ENCODE measurements around the gene RGS11. TPM values are rescaled to one million over a fixed set of nuclear protein-coding genes. Genes with fewer than 3 reads are reported as not detected.

The RGS11 gene
- total RNA-seq, 1 experiment from 2014 or later, result 2.9 TPM

- no peak overlapping the region; a peak in 1 of 7 replicates for H3K27ac Mint-ChIP-seq
- no peak overlapping the region for H2BK12ac ChIP-seq (ENCODE audit: insufficient read length, low read depth, low read length)
- no peak overlapping the region for H3K4me2 ChIP-seq (ENCODE audit: insufficient read depth, insufficient read length, low read length)
Measured at GRCh38 chr16:314795-315299, 39.1 kb upstream of the RGS11 start.

More at GRCh38 chr16:314795-315299, 39.1 kb upstream of the RGS11 start:
- Histone ChIP-seq H3K14ac (ENCODE audit: insufficient read depth, low read length) (no peak overlapping the region), H3K79me2 (ENCODE audit: insufficient read depth, low read length) (peaks cover 3% of the 10 kb centered on the region; the same call in 1 of the 2 replicates), H3K9ac (ENCODE audit: extremely low read depth, insufficient read length, low read length) (no peak overlapping the region), H3K23ac (ENCODE audit: insufficient read length, low read depth, low read length) (no peak overlapping the region), H3T11ph (ENCODE audit: low read length) (no peak overlapping the region), H3K4ac (ENCODE audit: low read depth, low read length) (no peak overlapping the region), H3K23me2 (ENCODE audit: insufficient read length, low read depth, low read length, poor library complexity, severe bottlenecking) (no peaks in the 10 kb centered on the region), H4K91ac (ENCODE audit: insufficient read length, low read depth, low read length) (no peak overlapping the region), H3K27ac (ENCODE audit: insufficient read length, low read depth, low read length) (no peak overlapping the region), H3K4me1 (ENCODE audit: insufficient read depth, low read length) (no peaks in the 10 kb centered on the region; the same call in 1 of the 2 replicates), H2BK20ac (ENCODE audit: low read depth, low read length, poor library complexity, severe bottlenecking) (no peak overlapping the region), H3K79me1 (ENCODE audit: insufficient read depth, low read depth, low read length, poor library complexity, severe bottlenecking) (peaks cover 2% of the 10 kb centered on the region), H2BK15ac (ENCODE audit: low read depth, low read length) (no peak overlapping the region), H4K8ac (replicated peaks; ENCODE audit: insufficient read length, low read depth, low read length) (no peak overlapping the region), H3K27me3 (ENCODE audit: insufficient read depth, low read length) (no peaks in the 10 kb centered on the region), H2AFZ (ENCODE audit: low read length) (no peak overlapping the region), H4K20me1 (ENCODE audit: control insufficient read depth, insufficient read depth, insufficient read length) (no peaks in the 10 kb centered on the region), H2BK5ac (ENCODE audit: insufficient read length, low read length) (no peak overlapping the region), H3K9me3 (ENCODE audit: control insufficient read depth, low read depth, low read length) (no peaks in the 10 kb centered on the region), H2AK5ac (ENCODE audit: insufficient read length, low read length) (no peak overlapping the region), H3K18ac (ENCODE audit: insufficient read length, low read depth, low read length) (no peak overlapping the region), H3K56ac (ENCODE audit: insufficient read length, low read depth, low read length) (no peak overlapping the region), H4K5ac (ENCODE audit: insufficient read length, low read depth, low read length) (no peak overlapping the region), H2BK120ac (ENCODE audit: low read depth, low read length, poor library complexity, severe bottlenecking) (no peak overlapping the region)
- H3K27me3 Mint-ChIP-seq (ENCODE audit: low read depth), result no peaks in the 10 kb centered on the region
- TF ChIP-seq CTCF (conservative IDR thresholded peaks at IDR 0.05), result no peak
- H3K4me3 Mint-ChIP-seq, result no peak overlapping the region
- no peak for DNase-seq
- H3K36me3 Mint-ChIP-seq (ENCODE audit: insufficient read depth in 1 of 3, low read depth in 3 of 3), result peaks cover 8 to 42% (median 36%) of the 10 kb centered on the region in 3 experiments; a peak in 6 of 7 replicates
- H3K9me3 Mint-ChIP-seq, result no peaks in the 10 kb centered on the region
- no CpG with 5 or more reads among the region's 14 CpGs for WGBS (ENCODE audit: extremely low coverage, insufficient read length, low lambda C conversion rate)
- peaks cover 18 to 19% of the 10 kb centered on the region in 2 experiments for H3K4me1 Mint-ChIP-seq
